HepG2 (cell line): ENCODE data around the gene PALM. TPM values are rescaled to one million over a fixed set of nuclear protein-coding genes. Genes with fewer than 3 reads are reported as not detected.

Source experiments
- DNMT1 ChIP-seq: sonication (generic); formaldehyde crosslinking; IDR thresholded peaks from 2 replicates; pipeline ENCODE4 v1.5.1; 2020; ENCODE audit warnings: mild to moderate bottlenecking, missing genetic modification reagents
- FOXP1 ChIP-seq, 2 experiments: fragments of 450-650 bp in 1 of 2; IDR thresholded peaks; 2 replicates each; pipeline ENCODE4 v1.6.1; 2017 to 2018; ENCODE audit warnings: antibody characterized with exemption in 1 of 2
- FOXP4 ChIP-seq: sonication (generic); formaldehyde crosslinking; IDR thresholded peaks from 2 replicates; pipeline ENCODE4 v1.4.0; 2020; ENCODE audit warnings: missing genetic modification reagents
- HMGXB3 ChIP-seq: sonication (generic); formaldehyde crosslinking; IDR thresholded peaks from 2 replicates; pipeline ENCODE4 v1.4.0; 2020; ENCODE audit warnings: missing genetic modification reagents, borderline replicate concordance
- IKZF1 ChIP-seq: fragments of 450-650 bp; IDR thresholded peaks from 2 replicates; pipeline ENCODE4 v1.7.1; 2016
- MAFF ChIP-seq: IDR thresholded peaks from 2 replicates; pipeline ENCODE4 v1.6.1; 2011; ENCODE audit warnings: low read depth, low read length, improper control_type of control experiment
- MED1 ChIP-seq: sonication (generic); formaldehyde crosslinking; IDR thresholded peaks from 2 replicates; pipeline ENCODE4 v1.4.0; 2020; ENCODE audit warnings: missing genetic modification reagents
- NFIB ChIP-seq: sonication (generic); formaldehyde crosslinking; IDR thresholded peaks from 2 replicates; pipeline ENCODE4 v1.9.0; 2021; ENCODE audit warnings: missing genetic modification reagents, mild to moderate bottlenecking, borderline replicate concordance
- NRL ChIP-seq: sonication (generic); formaldehyde crosslinking; IDR thresholded peaks from 2 replicates; pipeline ENCODE4 v1.5.0; 2020; ENCODE audit warnings: missing genetic modification reagents, mild to moderate bottlenecking, moderate library complexity, borderline replicate concordance
- ONECUT2 ChIP-seq: sonication (generic); formaldehyde crosslinking; IDR thresholded peaks from 2 replicates; pipeline ENCODE4 v1.4.0; 2020; ENCODE audit warnings: missing genetic modification reagents
- SKI ChIP-seq: fragments of 450-650 bp; IDR thresholded peaks from one replicate; pipeline ENCODE4 v1.6.1; 2018; ENCODE audit warnings: mild to moderate bottlenecking; ENCODE audit not compliant: partially characterized antibody
- SNAPC4 ChIP-seq: sonication (generic); formaldehyde crosslinking; IDR thresholded peaks from 2 replicates; pipeline ENCODE4 v1.4.0; 2020; ENCODE audit warnings: mild to moderate bottlenecking, missing genetic modification reagents
- THAP7 ChIP-seq: sonication (generic); formaldehyde crosslinking; IDR thresholded peaks from 2 replicates; pipeline ENCODE4 v1.8.1; 2023; ENCODE audit warnings: mild to moderate bottlenecking, missing genetic modification reagents
- ZNF205 ChIP-seq: IDR thresholded peaks from 2 replicates; pipeline ENCODE4 v1.6.1; 2018; ENCODE audit warnings: missing biosample characterization, missing genetic modification reagents
- ZNF256 ChIP-seq: sonication (generic); formaldehyde crosslinking; conservative IDR thresholded peaks from 2 replicates; pipeline ENCODE4 v1.4.0; 2020; ENCODE audit warnings: missing genetic modification reagents
- ZNF317 ChIP-seq: sonication (generic); formaldehyde crosslinking; IDR thresholded peaks from 2 replicates; pipeline ENCODE4 v1.5.0; 2020; ENCODE audit warnings: mild to moderate bottlenecking, missing genetic modification reagents
- ZNF720 ChIP-seq: sonication (generic); formaldehyde crosslinking; IDR thresholded peaks from 2 replicates; pipeline ENCODE4 v1.4.0; 2020; ENCODE audit warnings: missing genetic modification reagents
- ZSCAN29 ChIP-seq: sonication (generic); formaldehyde crosslinking; conservative IDR thresholded peaks from 2 replicates; pipeline ENCODE4 v1.4.0; 2020; ENCODE audit warnings: mild to moderate bottlenecking, missing genetic modification reagents
- polyA plus RNA-seq, 8 experiments: library from polyadenylated mRNA; depleted of rRNA in 3 of 8; stranded (reverse) in 7 of 8; unstranded in 1 of 8; fragments of >200 nt; fragmentation: Illumina TruSeq in 4 of 8; extraction: Trizol in 4 of 8; gene quantifications; 2 replicates each; pipeline versions ENCODE4 v1.2.1 to v1.2.3, GENCODE V29; 2011 to 2016; ENCODE audit warnings: low read depth in 4 of 8, missing spikeins in 1 of 8, mixed read lengths in 1 of 8; ENCODE audit not compliant: insufficient read depth in 1 of 8
- total RNA-seq, 5 experiments: library from RNA; depleted of rRNA; stranded (reverse); fragments of >200 nt; fragmentation: Illumina TruSeq; extraction: Trizol; gene quantifications; 2 replicates each; pipeline ENCODE4 v1.2.3, GENCODE V29; 2016; ENCODE audit warnings: low read depth in 1 of 5

PALM gene
- total and polyA plus RNA-seq, 2 of the 13 experiments (the other 11 are each of a cell fraction or from before 2014, with no cell fraction given), result 4.0 to 9.7 TPM

- TF ChIP-seq NRL (CRISPR knock-in tag) (no peak; the same call in 1 of the 2 replicates), MED1 (CRISPR knock-in tag) (peak; percentile 80), FOXP1 (IDR thresholded peaks at IDR 0.05) (no peak), FOXP1 (CRISPR knock-in tag; IDR thresholded peaks at IDR 0.05) (no peak), ZNF205 (peak; percentile 50; the same call in 1 of the 2 replicates), NFIB (CRISPR knock-in tag) (no peak), DNMT1 (0 out of 2 replicates have a peak, but pooled peaks have one; percentile 19), MAFF (no peak), SKI (peak; percentile 69), ZSCAN29 (CRISPR knock-in tag) (peak; percentile 94), ZNF256 (CRISPR knock-in tag) (no peak), ONECUT2 (no peak), THAP7 (CRISPR knock-in tag) (no peak), SNAPC4 (peak; percentile 74; the same call in 1 of the 2 replicates), IKZF1 (no peak), FOXP4 (CRISPR knock-in tag) (peak; percentile 11; the same call in 1 of the 2 replicates), ZNF317 (0 out of 2 replicates have a peak, but pooled peaks have one; percentile 26), HMGXB3 (CRISPR knock-in tag) (peak; percentile 46; the same call in 1 of the 2 replicates), ZNF720 (CRISPR knock-in tag) (no peak)
These were observed 31.4 kb downstream of the PALM start (continued) for GRCh38 chr19:739998-740715.
